ENCODE results near the gene RNF103. TPM values are rescaled to one million over a fixed set of nuclear protein-coding genes. Genes with fewer than 3 reads are reported as not detected.
"Not testable (repeated sequence)": the region's sequence is repeated elsewhere in the genome, so short reads cannot be mapped to it uniquely, and the experiment has no call there.

The RNF103 gene
- total RNA-seq, 6 experiments from 2014 or later: 11.3 to 18.5 (median 13.1) TPM

DNA sequence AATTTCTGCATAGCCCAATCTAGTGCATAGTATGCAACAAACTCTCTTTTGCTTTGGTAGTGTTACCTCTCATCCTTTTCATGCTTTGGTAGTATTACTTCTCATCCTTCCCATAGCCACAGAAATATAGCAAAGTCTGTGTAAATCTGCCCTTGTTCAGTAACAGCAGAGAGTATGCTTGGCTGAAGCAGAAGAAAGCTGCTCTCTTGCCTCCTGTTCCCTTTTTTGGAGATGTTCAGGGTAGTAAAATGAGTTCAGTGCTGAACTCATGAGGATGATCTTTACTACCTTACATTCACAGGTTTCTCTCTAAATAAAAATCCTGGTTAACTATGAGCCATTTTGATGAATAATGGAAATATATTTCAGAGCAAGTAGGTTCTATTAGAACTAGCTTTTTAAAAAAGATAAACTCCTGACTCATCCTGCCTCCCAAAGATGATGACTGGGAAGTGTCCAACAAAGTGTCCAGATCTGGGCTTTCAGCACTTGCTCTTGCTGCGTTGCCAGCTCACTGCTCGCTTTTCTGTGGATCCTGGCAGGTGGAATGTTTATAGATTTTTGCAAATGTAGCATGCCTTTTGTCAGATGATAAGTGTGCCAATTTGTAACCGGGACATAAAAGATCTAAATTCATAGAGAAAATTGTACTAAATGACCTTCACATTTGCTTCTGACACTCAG is 31.0 kb downstream of the RNF103 start:
- H3K36me3 Mint-ChIP-seq (ENCODE audit: low read depth): no peaks in the 10 kb centered on the region
- H3K27ac Mint-ChIP-seq: no peak overlapping the region
- DNase-seq: no peak
- H3K9me3 Mint-ChIP-seq: no peaks in the 10 kb centered on the region
- no peak overlapping the region for H3K4me3 Mint-ChIP-seq
- TF ChIP-seq, protein P1, sequence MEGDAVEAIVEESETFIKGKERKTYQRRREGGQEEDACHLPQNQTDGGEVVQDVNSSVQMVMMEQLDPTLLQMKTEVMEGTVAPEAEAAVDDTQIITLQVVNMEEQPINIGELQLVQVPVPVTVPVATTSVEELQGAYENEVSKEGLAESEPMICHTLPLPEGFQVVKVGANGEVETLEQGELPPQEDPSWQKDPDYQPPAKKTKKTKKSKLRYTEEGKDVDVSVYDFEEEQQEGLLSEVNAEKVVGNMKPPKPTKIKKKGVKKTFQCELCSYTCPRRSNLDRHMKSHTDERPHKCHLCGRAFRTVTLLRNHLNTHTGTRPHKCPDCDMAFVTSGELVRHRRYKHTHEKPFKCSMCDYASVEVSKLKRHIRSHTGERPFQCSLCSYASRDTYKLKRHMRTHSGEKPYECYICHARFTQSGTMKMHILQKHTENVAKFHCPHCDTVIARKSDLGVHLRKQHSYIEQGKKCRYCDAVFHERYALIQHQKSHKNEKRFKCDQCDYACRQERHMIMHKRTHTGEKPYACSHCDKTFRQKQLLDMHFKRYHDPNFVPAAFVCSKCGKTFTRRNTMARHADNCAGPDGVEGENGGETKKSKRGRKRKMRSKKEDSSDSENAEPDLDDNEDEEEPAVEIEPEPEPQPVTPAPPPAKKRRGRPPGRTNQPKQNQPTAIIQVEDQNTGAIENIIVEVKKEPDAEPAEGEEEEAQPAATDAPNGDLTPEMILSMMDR (IDR thresholded peaks at IDR 0.05): no peak
- H3K4me1 Mint-ChIP-seq (ENCODE audit: low read depth): no peaks in the 10 kb centered on the region
- peaks cover 13% of the 10 kb centered on the region for H3K27me3 Mint-ChIP-seq (ENCODE audit: insufficient read depth)

DNA sequence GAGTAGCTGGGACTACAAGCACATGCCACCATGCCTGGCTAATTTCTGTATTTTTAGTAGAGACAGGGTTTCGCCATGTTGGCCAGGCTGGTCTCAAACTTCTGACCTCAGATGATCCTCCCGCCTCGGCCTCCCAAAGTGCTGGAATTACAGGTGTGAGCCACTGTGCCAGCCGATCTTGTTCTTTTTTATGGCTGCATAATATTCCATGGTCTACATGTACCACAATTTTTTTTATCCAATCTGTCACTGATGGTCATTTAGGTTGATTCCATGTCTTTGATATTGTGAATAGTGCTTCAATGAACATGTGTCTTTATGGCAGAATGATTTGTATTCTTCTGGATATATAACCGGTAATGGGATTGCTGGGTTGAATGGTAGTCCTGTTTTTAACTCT is 34.0 kb downstream of the RNF103 start:
- H3K4me1 Mint-ChIP-seq (ENCODE audit: low read depth); DNase-seq; H3K36me3 Mint-ChIP-seq (ENCODE audit: low read depth); H3K9me3 Mint-ChIP-seq; H3K27ac Mint-ChIP-seq; H3K4me3 Mint-ChIP-seq: not testable (repeated sequence)
- peaks cover 17% of the 10 kb centered on the region for H3K27me3 Mint-ChIP-seq (ENCODE audit: insufficient read depth)

DNA sequence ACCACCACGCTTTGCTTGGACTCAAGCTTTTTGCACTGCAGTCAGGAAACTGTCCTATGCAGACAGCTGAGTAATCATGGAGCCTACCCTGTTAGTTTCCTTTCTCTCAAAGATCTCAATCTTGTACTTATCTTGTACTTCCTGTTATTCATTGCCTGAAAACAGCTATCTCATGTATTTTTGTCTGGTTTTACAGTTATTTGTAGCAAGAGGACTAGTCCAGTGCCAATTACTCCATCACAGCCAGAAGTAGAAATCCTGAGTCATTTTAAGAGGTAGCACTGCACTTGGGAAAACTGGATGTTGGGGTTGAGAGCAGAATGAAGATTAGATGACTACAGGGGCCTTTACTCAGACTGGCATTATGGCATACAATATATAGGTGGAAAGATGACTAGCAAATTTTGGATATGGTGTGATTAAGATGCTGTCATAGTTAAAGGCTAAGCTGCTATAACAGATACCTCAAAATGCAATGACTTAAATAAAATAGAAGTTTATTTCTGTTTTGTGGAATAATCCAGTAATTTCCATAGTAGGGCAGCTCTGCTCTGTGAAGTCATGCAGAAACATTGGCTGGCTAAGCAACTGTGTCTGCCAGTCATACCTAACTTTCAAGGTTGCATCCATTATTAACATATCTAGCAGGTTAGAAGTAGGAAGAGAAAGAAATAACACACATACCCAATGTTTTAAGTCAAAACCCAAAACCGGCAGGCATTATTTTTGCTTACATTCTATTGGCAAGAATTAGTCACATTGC is 39.3 kb downstream of the RNF103 start:
- Mint-ChIP-seq H3K36me3 (ENCODE audit: low read depth) (no peaks in the 10 kb centered on the region), H3K27me3 (ENCODE audit: insufficient read depth) (peaks cover 7% of the 10 kb centered on the region), H3K4me1 (ENCODE audit: low read depth) (peaks cover 6% of the 10 kb centered on the region; the same call in 1 of the 2 replicates), H3K27ac (no peak overlapping the region), H3K4me3 (no peak overlapping the region), H3K9me3 (no peaks in the 10 kb centered on the region; the same call in none of the 2 replicates)
- DNase-seq: peak; percentile 27
- TF ChIP-seq, protein P1 (IDR thresholded peaks at IDR 0.05): no peak

DNA sequence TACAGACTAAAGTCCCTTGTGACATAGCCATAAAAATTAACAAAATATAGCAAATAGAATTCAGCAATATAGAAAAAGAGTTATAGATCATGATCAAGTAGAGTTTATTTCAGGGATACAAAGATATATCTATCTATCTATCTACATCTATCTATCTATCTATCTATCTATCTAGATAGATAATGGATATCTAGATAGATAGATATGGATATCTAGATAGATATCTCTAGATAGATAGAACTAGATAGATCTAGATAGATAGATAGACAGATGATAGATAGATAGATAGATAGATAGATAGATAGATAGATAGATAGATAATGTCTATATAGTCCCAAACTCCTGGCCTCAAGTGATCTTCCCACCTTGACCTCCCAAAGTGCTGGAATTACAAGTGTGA is 43.1 kb downstream of the RNF103 start:
- TF ChIP-seq, protein P1 (IDR thresholded peaks at IDR 0.05): no peak
- Mint-ChIP-seq H3K9me3 (no peaks in the 10 kb centered on the region; the same call in none of the 2 replicates), H3K36me3 (ENCODE audit: low read depth) (no peaks in the 10 kb centered on the region), H3K27ac (no peak overlapping the region), H3K4me3 (no peak overlapping the region), H3K27me3 (ENCODE audit: insufficient read depth) (no peaks in the 10 kb centered on the region; the same call in none of the 2 replicates), H3K4me1 (ENCODE audit: low read depth) (peaks cover 6% of the 10 kb centered on the region; the same call in 1 of the 2 replicates)
- DNase-seq: no peak

DNA sequence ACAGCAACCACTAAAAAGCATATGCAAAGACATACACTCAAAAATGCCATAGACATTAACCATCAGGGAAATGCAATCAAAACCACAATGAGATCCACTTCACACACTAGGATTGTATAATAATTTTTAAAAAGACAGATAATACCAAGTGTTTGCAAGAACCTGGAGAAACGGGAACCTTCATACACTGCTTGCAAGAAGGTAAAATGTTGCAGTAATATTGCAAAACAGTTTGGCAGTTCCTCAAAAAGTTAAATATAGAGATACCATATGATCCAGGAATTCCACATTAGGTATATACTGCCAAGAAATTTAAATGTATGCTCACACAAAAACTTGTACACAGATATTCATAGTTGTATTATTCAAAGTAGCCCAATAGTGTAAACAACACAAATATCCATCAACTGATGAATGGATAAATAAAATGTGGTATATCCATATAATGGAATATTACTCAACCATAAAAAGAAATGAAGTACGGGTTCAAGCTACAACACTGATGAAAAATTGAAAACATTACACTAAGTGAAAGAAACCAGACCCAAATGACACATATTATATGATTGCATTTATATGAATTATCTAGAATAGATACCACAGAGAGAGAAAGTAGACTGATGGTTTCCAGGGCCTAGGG is 45.7 kb downstream of the RNF103 start:
- Mint-ChIP-seq H3K4me3 (no peak overlapping the region), H3K36me3 (ENCODE audit: low read depth) (no peaks in the 10 kb centered on the region), H3K27ac (no peak overlapping the region), H3K27me3 (ENCODE audit: insufficient read depth) (peaks cover 5% of the 10 kb centered on the region), H3K4me1 (ENCODE audit: low read depth) (no peaks in the 10 kb centered on the region), H3K9me3 (no peaks in the 10 kb centered on the region; the same call in none of the 2 replicates)
- TF ChIP-seq, protein P1 (IDR thresholded peaks at IDR 0.05): no peak
- DNase-seq: no peak

Measured in HFFc6 (cell line).